Kasumi-1 (cell line): ENCODE results near the gene CEP76.
"Not testable (repeated sequence)": the region's sequence is repeated elsewhere in the genome, so short reads cannot be mapped to it uniquely, and the experiment has no call there.

Experiments used
- DNase-seq, 2 experiments: peaks; one replicate each; lab custom pipeline; 2025; lab: John Stamatoyannopoulos, UW

CEP76 gene

DNA sequence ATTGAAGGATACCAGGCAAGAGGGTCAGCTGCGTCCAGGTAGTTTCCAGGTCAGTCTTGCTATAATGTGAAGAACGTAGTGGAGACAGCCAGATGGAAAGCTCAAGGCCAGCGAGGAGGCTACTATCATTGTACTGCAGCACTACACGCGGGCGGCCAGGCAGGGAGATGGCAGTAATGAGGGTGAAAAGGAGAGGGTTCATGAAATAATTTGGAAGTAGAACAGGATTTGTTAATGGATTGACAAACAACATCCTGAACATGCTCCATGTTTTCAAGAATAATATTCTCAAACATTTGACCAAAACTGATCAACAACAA lies 61.7 kb downstream of the CEP76 start:
- DNase-seq = no peak

DNA sequence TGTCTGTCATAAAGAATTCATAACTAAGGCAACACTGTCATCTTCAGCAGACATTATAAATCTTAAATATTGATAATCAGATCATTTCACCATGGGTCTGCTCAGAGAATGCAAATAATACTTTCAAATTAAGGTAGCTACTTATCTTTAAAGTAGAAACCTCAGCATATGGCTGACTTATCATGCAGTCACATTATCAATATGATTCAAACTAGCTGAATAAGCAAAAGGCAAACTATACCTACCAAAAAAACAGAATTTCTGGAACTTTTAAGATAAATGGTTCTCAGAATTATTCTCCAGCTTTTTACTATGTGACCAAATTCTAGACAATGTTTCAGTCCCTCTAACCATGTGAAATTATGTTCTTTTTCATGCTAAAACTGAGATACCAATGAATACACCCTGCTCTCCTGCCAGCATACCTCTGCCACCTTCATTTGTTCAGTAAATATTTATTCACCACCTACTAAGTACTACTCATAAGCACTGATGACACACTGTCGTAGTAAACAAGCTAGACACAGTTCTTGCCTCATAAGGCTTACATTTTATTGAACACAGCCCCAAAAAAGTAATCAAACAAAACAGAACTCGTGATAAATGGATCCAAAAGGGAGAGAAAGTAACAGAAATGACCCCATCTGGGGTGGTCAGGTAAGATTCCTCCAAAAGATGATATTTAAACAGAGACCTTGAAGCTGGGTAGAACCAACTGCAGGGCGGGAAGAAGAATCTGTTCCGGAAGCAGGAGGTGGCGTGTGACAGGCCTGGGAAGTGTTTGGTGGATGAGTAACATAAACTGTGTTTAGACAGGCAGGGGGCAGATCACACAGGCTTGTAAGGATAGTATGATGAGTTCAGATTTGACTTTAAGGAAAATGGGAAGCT lies 62.3 kb downstream of the CEP76 start:
- DNase-seq = no peak

DNA sequence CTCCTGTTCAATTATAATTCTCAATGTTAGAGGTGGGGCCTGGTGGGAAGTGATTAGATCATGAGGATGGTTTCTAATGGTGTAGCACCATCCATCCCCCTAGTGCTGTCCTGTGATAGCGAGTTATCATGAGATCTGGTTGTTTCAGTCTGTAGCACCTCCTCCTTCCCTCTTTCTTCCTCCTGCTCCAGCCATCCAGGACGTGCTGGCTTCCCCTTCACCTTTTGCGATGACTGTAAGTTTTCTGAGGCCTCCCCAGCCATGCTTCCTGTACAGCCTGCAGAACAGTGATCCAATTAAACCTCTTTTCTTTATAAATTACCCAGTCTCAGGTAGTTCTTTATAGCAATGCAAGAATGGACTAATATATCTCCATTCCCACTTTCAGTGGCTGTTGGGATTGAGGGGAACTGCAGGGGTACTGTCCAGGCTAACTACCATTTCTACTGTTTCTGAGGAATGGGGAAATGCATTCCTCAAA lies 63.8 kb downstream of the CEP76 start:
- no peak for DNase-seq

DNA sequence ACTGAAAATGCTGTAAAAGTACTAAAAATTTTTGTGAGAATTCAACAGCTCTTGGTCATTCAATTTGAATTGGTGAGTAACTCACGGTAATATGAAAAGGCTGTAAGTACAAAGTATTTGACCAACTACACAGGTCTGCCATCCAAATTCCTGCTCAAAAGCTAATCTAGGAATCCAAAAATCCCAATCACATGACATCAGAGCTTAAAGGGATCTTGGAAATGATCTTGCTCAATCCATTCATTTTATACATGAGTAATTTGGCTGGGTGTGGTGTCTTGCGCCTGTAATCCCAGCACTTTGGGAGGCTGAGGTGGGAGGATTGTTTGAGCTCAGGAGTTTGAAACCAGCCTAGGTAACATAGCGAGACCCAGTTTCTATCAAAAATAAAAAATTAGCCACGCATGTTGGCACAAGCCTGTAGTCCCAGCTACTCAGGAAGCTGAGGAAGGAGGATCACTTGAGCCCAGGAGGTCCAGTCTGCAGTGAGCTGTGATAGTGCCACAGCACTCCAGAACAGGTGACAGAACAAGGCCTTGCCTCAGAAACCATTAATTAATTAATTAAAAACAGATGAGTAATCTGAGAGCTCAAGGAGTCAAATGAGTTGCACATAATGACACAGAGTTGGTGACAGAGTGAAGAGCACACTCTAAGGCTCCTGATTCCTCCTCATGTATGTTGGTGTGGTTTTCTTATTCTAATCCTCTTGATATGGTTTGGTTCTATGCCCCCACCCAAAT lies 64.5 kb downstream of the CEP76 start:
- no peak for DNase-seq

DNA sequence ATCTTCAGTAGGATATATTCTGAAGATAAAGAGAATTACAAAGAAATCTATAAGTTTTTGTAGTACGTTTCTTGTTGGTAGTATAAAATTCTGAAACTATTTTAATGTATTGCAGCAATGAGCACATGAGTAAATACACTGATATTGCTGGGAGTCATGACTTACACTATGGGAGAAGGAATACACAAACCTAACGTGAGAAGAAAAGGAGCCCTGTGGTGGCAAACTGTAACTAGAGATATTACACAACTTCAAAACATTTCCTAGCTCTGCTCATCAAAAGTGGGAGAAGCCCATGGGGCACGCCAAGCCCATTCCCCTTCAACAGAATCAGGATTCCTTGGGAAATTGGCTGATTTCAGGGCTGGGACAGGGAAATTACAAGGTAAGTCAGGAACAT lies 65.1 kb downstream of the CEP76 start:
- no peak for DNase-seq

DNA sequence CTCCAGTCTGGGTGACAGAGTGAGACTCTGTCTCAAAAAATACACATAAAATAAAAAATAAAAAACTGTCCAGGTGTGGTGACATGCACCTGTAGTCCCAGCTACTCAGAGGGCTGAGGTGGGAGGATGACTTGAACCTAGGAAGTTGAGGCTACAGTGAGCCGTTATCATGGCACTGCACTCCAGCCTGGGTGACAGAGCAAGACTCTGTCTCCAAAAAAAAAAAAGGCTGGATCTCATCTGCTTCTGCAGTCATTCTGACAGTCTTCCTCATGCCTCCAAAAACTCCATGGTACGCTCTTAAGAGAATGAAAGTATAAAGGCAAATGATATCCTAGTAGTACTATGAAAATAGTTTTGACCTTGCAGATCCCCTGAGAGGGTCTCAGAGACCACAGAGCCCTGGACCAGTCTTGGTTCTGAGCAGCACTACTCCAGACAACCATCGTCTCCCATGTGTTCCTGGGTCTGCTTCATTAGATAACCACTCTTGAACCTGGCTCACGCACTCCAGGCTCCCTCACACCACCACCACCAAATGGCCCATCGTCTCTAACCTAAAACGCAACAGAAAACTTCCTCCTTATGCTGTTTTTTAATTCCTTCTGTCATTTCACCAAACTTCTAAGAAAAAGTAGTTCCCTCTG lies 70.6 kb downstream of the CEP76 start:
- no peak for DNase-seq

DNA sequence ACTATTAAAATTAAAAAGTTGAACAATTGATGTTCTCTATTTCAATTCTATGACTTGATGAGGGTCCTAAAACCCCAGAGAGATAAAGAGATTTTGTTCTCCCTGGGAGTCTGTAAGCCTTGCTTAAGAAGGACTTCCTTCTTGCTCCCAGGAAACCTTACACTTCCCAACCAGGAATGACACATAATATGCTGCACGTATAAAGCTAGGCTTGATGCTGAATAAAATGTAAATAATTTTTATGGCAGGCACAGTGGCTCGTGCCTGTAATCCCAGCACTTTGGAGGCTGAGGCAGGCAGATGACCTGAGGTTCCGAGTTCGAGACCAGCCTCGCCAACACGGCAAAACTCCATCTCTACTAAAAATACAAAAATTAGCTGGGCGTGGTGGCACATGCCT lies 72.4 kb downstream of the CEP76 start:
- no peak for DNase-seq

DNA sequence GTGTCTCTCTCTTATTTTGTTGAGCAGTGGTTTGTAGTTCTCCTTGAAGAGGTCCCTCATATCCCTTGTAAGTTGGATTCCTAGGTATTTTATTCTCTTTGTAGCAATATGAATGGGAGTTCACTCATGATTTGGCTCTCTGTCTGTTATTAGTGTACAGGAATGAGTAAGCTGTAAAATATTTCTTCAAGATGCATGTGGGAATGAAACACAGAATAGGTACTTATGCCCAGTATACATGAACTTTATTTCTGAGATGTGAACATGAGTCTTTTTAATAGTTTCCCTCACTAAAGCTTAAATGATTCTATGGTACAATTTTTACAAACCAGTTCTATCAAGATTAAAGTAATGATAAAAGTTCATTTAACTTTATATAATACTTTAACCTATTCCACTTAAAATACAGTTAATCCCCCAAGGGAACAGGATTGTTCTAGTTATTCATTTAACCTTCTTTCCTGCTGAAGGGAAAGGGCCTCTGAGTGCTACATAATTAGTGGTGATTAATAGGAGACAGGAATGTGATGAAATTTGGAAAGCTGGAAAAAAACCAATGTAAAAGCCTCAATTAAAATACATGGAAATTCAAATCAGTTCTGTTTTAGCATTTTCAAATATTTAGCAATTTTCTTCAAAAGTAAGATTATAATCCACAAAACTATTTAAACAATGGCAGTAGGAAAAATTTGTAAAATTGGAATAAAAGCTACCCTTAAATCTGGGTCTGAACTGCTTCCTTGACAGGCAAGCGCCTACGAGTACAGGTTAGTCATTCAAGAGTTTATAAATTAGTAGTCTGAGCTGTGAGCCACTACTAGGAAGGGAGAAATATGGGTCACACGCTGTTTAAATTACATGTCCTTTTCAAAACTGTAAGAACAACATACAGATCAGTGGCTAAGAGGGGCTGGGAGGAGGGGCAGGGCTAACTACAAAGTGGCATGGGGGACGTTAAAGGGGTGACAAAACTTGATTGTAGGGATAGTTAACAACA lies 73.5 kb downstream of the CEP76 start:
- DNase-seq = no peak

DNA sequence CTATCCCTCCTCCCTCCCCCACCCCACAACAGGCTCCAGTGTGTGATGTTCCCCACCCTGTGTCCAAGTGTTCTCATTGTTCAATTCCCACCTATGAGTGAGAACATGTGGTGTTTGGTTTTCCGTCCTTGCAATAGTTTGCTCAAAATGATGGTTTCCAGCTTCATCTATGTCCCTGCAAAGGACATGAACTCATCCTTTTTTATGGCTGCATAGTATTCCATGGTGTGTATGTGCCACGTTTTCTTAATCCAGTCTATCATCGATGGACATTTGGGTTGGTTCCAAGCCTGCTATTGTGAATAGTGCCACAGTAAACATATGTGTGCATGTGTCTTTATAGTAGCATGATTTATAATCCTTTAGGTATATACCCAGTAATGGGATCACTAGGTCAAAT lies 75.3 kb downstream of the CEP76 start:
- DNase-seq = not testable (repeated sequence)

DNA sequence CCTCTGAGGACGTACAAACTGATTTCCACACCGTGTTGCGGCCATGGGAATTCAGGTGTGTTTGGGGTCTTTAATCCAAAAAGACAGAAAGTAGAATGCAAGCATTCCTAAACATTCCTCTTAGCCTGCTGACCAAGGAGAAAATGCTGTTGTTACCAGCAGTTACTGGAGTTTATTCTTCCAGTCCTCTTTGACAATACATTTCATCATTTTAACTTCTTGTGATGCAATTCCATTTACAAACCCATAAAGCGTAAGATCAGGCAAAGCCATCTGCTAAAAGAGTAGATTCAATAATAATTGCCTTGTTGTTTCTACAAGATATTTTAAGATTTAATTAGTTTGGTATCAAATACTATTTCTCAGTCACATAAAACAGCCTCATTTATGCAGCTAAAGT lies 77.3 kb downstream of the CEP76 start:
- DNase-seq = no peak
